H9 (cell line): Measurements from ENCODE around the gene DLL4. TPM values are rescaled to one million over a fixed set of nuclear protein-coding genes. Genes with fewer than 3 reads are reported as not detected.

Experiments
- DNase-seq: peaks from one replicate; pipeline ENCODE4 v3.0.0-alpha.2; 2017
- H2AFZ ChIP-seq: one replicate; pipeline ENCODE4 v1.6.1; 2013; ENCODE audit warnings: mild to moderate bottlenecking, low read length, control low read depth, moderate library complexity
- H2AK5ac ChIP-seq: 2 replicates; pipeline ENCODE4 v1.6.1; 2013; ENCODE audit warnings: low read length, control low read depth, mixed read lengths; ENCODE audit not compliant: insufficient read length
- H2BK120ac ChIP-seq: one replicate; pipeline ENCODE4 v1.6.1; 2013; ENCODE audit warnings: low read depth, mild to moderate bottlenecking, low read length, control low read depth, inconsistent platforms; ENCODE audit not compliant: poor library complexity, severe bottlenecking
- H2BK12ac ChIP-seq: 2 replicates; pipeline ENCODE4 v1.6.1; 2013; ENCODE audit warnings: low read length, control low read depth, mixed read lengths, low read depth; ENCODE audit not compliant: insufficient read length
- H2BK15ac ChIP-seq: 2 replicates; pipeline ENCODE4 v1.6.1; 2013; ENCODE audit warnings: low read depth, low read length, control low read depth
- H2BK20ac ChIP-seq: one replicate; pipeline ENCODE4 v1.6.1; 2013; ENCODE audit warnings: low read depth, mild to moderate bottlenecking, low read length, control low read depth, inconsistent platforms; ENCODE audit not compliant: poor library complexity, severe bottlenecking
- H2BK5ac ChIP-seq: 2 replicates; pipeline ENCODE4 v1.6.1; 2013; ENCODE audit warnings: low read length, control low read depth, mixed read lengths; ENCODE audit not compliant: insufficient read length
- H3K14ac ChIP-seq: 2 replicates; pipeline ENCODE4 v1.6.1; 2013; ENCODE audit warnings: low read length, control low read depth; ENCODE audit not compliant: insufficient read depth
- H3K18ac ChIP-seq: 2 replicates; pipeline ENCODE4 v1.6.1; 2013; ENCODE audit warnings: low read depth, mild to moderate bottlenecking, mixed read lengths, low read length, control low read depth; ENCODE audit not compliant: insufficient read length
- H3K23ac ChIP-seq: 2 replicates; pipeline ENCODE4 v1.6.1; 2013; ENCODE audit warnings: low read length, control low read depth, mixed read lengths, low read depth; ENCODE audit not compliant: insufficient read length
- H3K23me2 ChIP-seq: 2 replicates; pipeline ENCODE4 v1.6.1; 2013; ENCODE audit warnings: low read depth, mild to moderate bottlenecking, mixed read lengths, low read length, control low read depth; ENCODE audit not compliant: insufficient read length, poor library complexity, severe bottlenecking
- H3K27ac ChIP-seq: 2 replicates; pipeline ENCODE4 v1.5.1; 2013; ENCODE audit warnings: low read length, control low read depth, mixed read lengths, low read depth; ENCODE audit not compliant: insufficient read length
- H3K27me3 ChIP-seq: 2 replicates; pipeline ENCODE4 v1.6.1; 2013; ENCODE audit warnings: low read length, control low read depth, inconsistent platforms; ENCODE audit not compliant: insufficient read depth
- H3K4ac ChIP-seq: 2 replicates; pipeline ENCODE4 v1.6.1; 2013; ENCODE audit warnings: low read depth, mild to moderate bottlenecking, control low read depth, inconsistent platforms, low read length, moderate library complexity
- H3K4me1 ChIP-seq: 2 replicates; pipeline ENCODE4 v1.6.1; 2013; ENCODE audit warnings: low read length, control low read depth, inconsistent platforms; ENCODE audit not compliant: insufficient read depth
- H3K4me2 ChIP-seq: 2 replicates; pipeline ENCODE4 v1.6.1; 2013; ENCODE audit warnings: low read length, control low read depth, mixed read lengths; ENCODE audit not compliant: insufficient read length, insufficient read depth
- H3K56ac ChIP-seq: 2 replicates; pipeline ENCODE4 v1.6.1; 2013; ENCODE audit warnings: low read depth, mild to moderate bottlenecking, mixed read lengths, low read length, control low read depth; ENCODE audit not compliant: insufficient read length
- H3K79me1 ChIP-seq: 2 replicates; pipeline ENCODE4 v1.6.1; 2013; ENCODE audit warnings: low read depth, mild to moderate bottlenecking, moderate library complexity, low read length, control low read depth, inconsistent platforms; ENCODE audit not compliant: insufficient read depth, poor library complexity, severe bottlenecking
- H3K79me2 ChIP-seq: 2 replicates; pipeline ENCODE4 v1.6.1; 2013; ENCODE audit warnings: low read length, control low read depth, inconsistent platforms; ENCODE audit not compliant: insufficient read depth
- H3K9ac ChIP-seq: 2 replicates; pipeline ENCODE4 v1.6.1; 2013; ENCODE audit warnings: low read length, control low read depth, mixed read lengths; ENCODE audit not compliant: insufficient read length; ENCODE audit errors: extremely low read depth
- H3K9me3 ChIP-seq: one replicate; pipeline ENCODE4 v1.6.1; 2013; ENCODE audit warnings: low read depth, low read length, inconsistent platforms; ENCODE audit not compliant: control insufficient read depth
- H3T11ph ChIP-seq: one replicate; pipeline ENCODE4 v1.6.1; 2013; ENCODE audit warnings: mild to moderate bottlenecking, low read length, control low read depth, inconsistent platforms
- H4K20me1 ChIP-seq: one replicate; pipeline ENCODE4 v1.6.1; 2013; ENCODE audit not compliant: control insufficient read depth, insufficient read length, insufficient read depth
- H4K5ac ChIP-seq: 2 replicates; pipeline ENCODE4 v1.6.1; 2013; ENCODE audit warnings: low read depth, mild to moderate bottlenecking, mixed read lengths, low read length, control low read depth; ENCODE audit not compliant: insufficient read length
- H4K8ac ChIP-seq: replicated peaks from 2 replicates; pipeline ENCODE4 v1.6.1; 2013; ENCODE audit warnings: low read length, control low read depth, mixed read lengths, low read depth; ENCODE audit not compliant: insufficient read length
- H4K91ac ChIP-seq: 2 replicates; pipeline ENCODE4 v1.6.1; 2013; ENCODE audit warnings: low read depth, mild to moderate bottlenecking, moderate library complexity, mixed read lengths, low read length, control low read depth; ENCODE audit not compliant: insufficient read length
- H3K27ac Mint-ChIP-seq, 3 experiments: 2 replicates in 2 of 3; 3 replicates in 1 of 3; pipeline ENCODE4 v1.8.0; 2020 to 2021; ENCODE audit warnings: mixed read lengths in 3 of 3, mild to moderate bottlenecking in 1 of 3, moderate library complexity in 1 of 3
- H3K27me3 Mint-ChIP-seq: 2 replicates; pipeline ENCODE4 v1.8.0; 2021; ENCODE audit warnings: low read depth, mild to moderate bottlenecking, moderate library complexity, mixed read lengths
- H3K36me3 Mint-ChIP-seq, 3 experiments: 2 replicates in 2 of 3; 3 replicates in 1 of 3; pipeline ENCODE4 v1.8.0; 2020 to 2021; ENCODE audit warnings: low read depth in 3 of 3, mixed read lengths in 3 of 3; ENCODE audit not compliant: insufficient read depth in 1 of 3
- H3K4me1 Mint-ChIP-seq, 2 experiments: 2 replicates each; pipeline ENCODE4 v1.8.0; 2020; ENCODE audit warnings: mixed read lengths in 2 of 2
- H3K4me3 Mint-ChIP-seq, 2 experiments: 2 replicates in 1 of 2; 3 replicates in 1 of 2; pipeline ENCODE4 v1.8.0; 2020 to 2021; ENCODE audit warnings: mild to moderate bottlenecking in 2 of 2, mixed read lengths in 2 of 2, moderate library complexity in 1 of 2
- H3K9me3 Mint-ChIP-seq, 2 experiments: 2 replicates in 1 of 2; 3 replicates in 1 of 2; pipeline ENCODE4 v1.8.0; 2020; ENCODE audit warnings: mild to moderate bottlenecking in 2 of 2, mixed read lengths in 2 of 2, moderate library complexity in 1 of 2
- CTCF ChIP-seq: fragments of 200-600 bp; sonication (generic); conservative IDR thresholded peaks from 3 replicates; pipeline ENCODE4 v1.8.0; 2021; ENCODE audit warnings: antibody characterized with exemption, mild to moderate bottlenecking
- WGBS: extraction: QIAGEN DNeasy Blood & Tissue Kit; methylation state at CpG from one replicate; pipeline ENCODE4 v1.1.7; 2013; ENCODE audit warnings: missing lambda C conversion rate, low lambda C conversion rate, mixed read lengths; ENCODE audit not compliant: insufficient read length; ENCODE audit errors: extremely low coverage; 5-methylcytosine and 5-hydroxymethylcytosine counted together
- total RNA-seq: library from RNA; stranded (reverse); gene quantifications from 2 replicates; pipeline ENCODE4 v1.2.1, GENCODE V29; 2021

Gene DLL4
- total RNA-seq, 1 experiment from 2014 or later, result 0.28 TPM

- peaks cover 7% of the 10 kb centered on the region for H3K79me2 ChIP-seq
- DNase-seq, result peak; percentile 32
- no peaks in the 10 kb centered on the region; the same call in 1 of the 2 replicates for H3K4me1 ChIP-seq
- no peak overlapping the region for H2BK5ac ChIP-seq
- peak overlapping the region; percentile 81 for H3K4me2 ChIP-seq
- H4K20me1 ChIP-seq, result no peaks in the 10 kb centered on the region
- no peak overlapping the region for H2AK5ac ChIP-seq
- H3K9me3 ChIP-seq, result no peaks in the 10 kb centered on the region
- no peak overlapping the region for H3K14ac ChIP-seq
- H4K5ac ChIP-seq, result no peak overlapping the region
- Mint-ChIP-seq H3K27ac (no peak overlapping the region), H3K9me3 (no peaks in the 10 kb centered on the region; a peak in 1 of 5 replicates), H3K4me1 (peaks cover 10 to 17% of the 10 kb centered on the region in 2 experiments), H3K36me3 (peaks cover 8 to 27% (median 24%) of the 10 kb centered on the region in 3 experiments; a peak in 6 of 7 replicates), H3K27me3 (peaks cover 23% of the 10 kb centered on the region), H3K4me3 (peak overlapping the region; percentile 92 to 97; a peak in 3 of 5 replicates)
- H3K56ac ChIP-seq, result no peak overlapping the region
- peaks cover 2% of the 10 kb centered on the region for H3K79me1 ChIP-seq
- WGBS, result no CpG with 5 or more reads among the region's 22 CpGs
- H3K27ac ChIP-seq, result no peak overlapping the region
- no peak overlapping the region for H3K9ac ChIP-seq
- TF ChIP-seq CTCF, result no peak
- no peak overlapping the region for H2BK20ac ChIP-seq
- no peak overlapping the region for H3T11ph ChIP-seq
- no peak overlapping the region for H2BK12ac ChIP-seq
- H3K18ac ChIP-seq, result no peak overlapping the region
- no peak overlapping the region for H4K91ac ChIP-seq
- H2BK15ac ChIP-seq, result no peak overlapping the region
- H3K23me2 ChIP-seq, result peaks cover 11% of the 10 kb centered on the region
- no peak overlapping the region for H4K8ac ChIP-seq
- H3K27me3 ChIP-seq, result no peaks in the 10 kb centered on the region
- H3K4ac ChIP-seq, result no peak overlapping the region
- no peak overlapping the region for H3K23ac ChIP-seq
- no peak overlapping the region for H2AFZ ChIP-seq
- H2BK120ac ChIP-seq, result no peak overlapping the region
Observed at GRCh38 chr15:40893019-40893670, 36.0 kb upstream of the DLL4 start.
